ENCODE measurements around the gene SOD1. TPM values are rescaled to one million over a fixed set of nuclear protein-coding genes. Genes with fewer than 3 reads are reported as not detected.
"Not testable (repeated sequence)": the region's sequence is repeated elsewhere in the genome, so short reads cannot be mapped to it uniquely, and the experiment has no call there.

SOD1 gene
- total RNA-seq, 1 experiment from 2014 or later: 205 TPM

DNA sequence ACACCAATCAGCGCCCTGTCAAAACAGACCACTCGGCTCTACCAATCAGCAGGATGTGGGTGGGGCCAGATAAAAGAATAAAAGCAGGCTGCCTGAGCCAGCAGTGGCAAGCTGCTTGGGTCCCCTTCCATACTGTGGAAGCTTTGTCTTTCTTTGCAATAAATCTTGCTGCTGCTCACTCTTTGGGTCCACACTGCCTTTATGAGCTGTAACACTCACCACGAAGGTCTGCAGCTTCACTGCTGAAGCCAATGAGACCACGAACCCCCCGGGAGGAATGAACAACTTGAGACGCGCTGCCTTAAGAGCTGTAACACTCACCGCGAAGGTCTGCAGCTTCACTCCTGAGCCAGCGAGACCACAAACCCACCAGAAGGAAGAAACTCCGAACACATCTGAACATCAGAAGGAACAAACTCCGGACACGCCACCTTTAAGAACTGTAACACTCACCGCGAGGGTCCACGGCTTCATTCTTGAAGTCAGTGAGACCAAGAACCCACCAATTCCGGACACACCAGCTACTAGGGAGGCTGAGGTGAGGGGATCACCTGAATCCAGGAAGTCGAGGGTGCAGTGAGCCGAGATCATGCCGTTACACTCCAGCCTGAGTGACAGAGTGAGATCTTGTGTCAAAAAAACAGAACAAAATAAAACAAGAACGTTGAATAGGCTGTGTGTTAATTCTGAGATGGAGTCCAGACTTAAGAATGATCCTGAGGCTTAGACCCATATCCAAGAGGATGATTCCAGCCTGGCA lies 4.5 kb upstream of the SOD1 start:
- DNase-seq (ENCODE audit: low read depth): not testable (repeated sequence)

DNA sequence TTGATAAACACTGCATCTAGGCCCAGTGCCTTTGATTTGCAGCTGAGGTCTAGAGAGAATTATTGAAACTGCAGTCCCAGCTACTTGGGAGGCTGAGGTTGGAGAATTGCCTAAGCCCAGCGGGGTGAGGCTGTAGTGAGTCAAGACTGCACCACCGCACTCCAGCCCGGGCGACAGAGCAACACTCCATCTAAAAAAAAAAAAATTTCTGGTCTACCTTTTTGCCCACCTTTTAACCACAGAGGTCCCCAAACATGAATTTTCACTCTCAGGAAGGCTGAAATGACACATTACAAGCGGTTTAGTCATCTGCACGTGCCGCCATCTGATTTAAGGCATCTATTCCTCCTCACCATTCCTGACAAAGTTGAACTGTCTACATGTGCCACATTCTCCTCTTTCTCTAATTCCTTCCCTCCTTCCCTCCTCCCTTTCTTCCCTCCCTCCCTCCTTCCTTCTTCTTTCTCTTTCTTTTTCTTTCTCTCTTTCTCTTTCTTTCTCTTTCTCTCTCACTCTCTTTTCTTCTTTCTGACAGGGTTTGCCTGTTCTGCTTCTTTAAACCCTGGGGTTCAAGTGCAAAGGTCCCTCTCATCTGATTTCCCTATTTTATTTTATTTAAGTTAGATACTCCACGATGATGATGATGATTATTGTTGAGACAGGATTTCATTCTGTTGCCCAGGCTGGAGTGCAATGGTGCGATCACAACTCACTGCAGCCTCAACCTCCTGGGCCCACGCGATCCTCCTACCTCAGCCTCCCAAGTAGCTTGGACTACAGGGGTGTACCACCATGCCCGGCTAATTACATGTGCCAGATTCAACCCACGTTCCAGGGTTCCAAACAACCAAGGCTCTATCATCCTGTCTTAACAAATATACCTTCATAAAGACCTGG lies 3.0 kb upstream of the SOD1 start:
- DNase-seq (ENCODE audit: low read depth): peak; percentile 72

DNA sequence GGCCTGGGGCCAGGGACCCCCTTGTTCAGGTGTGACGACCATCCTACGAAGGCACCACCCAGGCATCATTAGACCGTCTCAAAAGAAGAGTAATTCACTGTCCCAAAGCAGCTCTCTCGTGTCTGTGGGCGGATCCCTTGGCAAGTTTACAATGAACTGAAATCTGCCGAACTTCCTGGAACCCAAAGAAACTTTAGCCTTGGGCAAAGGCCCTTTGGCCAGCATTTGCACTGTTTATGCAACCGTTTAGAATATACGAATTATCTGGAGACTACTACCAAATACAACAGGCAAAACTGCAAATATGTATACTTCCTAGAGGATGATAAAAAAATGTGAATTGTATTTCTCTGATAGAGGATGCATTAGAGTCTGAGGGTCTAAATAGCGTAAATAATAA lies 1.4 kb upstream of the SOD1 start:
- DNase-seq (ENCODE audit: low read depth): no peak

DNA sequence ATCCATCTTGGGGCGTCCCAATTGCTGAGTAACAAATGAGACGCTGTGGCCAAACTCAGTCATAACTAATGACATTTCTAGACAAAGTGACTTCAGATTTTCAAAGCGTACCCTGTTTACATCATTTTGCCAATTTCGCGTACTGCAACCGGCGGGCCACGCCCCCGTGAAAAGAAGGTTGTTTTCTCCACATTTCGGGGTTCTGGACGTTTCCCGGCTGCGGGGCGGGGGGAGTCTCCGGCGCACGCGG lies 282 bp upstream of the SOD1 start:
- DNase-seq (ENCODE audit: low read depth): no peak

DNA sequence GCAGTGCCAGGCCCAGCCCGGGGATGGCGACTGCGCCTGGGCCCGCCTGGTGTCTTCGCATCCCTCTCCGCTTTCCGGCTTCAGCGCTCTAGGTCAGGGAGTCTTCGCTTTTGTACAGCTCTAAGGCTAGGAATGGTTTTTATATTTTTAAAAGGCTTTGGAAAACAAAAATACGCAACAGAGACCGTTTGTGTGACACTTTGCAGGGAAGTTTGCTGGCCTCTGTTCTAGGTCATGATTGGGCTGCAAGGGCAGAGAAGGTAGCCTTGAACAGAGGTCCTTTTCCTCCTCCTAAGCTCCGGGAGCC lies 719 bp downstream of the SOD1 start:
- peak; percentile 8 for DNase-seq (ENCODE audit: low read depth)

GRCh38 chr21:31660591-31660990 lies 1.1 kb downstream of the SOD1 start:
- DNase-seq (ENCODE audit: low read depth): no peak

DNA sequence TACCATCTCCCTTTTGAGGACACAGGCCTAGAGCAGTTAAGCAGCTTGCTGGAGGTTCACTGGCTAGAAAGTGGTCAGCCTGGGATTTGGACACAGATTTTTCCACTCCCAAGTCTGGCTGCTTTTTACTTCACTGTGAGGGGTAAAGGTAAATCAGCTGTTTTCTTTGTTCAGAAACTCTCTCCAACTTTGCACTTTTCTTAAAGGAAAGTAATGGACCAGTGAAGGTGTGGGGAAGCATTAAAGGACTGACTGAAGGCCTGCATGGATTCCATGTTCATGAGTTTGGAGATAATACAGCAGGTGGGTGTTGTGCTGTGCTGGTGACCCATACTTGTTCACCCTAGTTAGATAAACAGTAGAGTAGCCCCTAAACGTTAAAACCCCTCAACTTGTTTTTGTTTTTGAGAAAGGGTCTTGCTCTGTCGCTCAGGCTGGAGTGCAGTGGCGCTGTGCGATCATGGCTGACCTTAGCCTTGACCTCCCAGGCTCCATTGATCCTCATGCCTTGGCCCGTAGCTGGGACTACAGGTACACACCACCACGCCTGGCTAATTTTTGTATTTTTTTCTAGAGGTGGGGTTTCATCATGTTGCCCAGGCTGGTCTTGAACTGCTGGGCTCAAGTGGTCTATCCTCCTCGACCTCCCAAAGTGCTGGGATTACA lies 4.2 kb downstream of the SOD1 start:
- DNase-seq (ENCODE audit: low read depth): no peak

GRCh38 chr21:31665397-31665796 lies 5.9 kb downstream of the SOD1 start:
- DNase-seq (ENCODE audit: low read depth): peak; percentile 16

GRCh38 chr21:31665869-31666268 lies 6.4 kb downstream of the SOD1 start:
- DNase-seq (ENCODE audit: low read depth): not testable (repeated sequence)

DNA sequence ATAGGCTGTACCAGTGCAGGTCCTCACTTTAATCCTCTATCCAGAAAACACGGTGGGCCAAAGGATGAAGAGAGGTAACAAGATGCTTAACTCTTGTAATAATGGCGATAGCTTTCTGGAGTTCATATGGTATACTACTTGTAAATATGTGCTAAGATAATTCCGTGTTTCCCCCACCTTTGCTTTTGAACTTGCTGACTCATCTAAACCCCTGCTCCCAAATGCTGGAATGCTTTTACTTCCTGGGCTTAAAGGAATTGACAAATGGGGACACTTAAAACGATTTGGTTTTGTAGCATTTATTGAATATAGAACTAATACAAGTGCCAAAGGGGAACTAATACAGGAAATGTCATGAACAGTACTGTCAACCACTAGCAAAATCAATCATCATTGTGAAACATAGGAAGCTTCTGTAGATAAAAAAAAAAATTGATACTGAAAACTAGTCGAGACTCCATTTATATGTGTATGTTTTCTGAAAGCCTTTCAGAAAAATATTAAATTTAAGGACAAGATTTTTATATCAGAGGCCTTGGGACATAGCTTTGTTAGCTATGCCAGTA lies 7.0 kb downstream of the SOD1 start:
- DNase-seq (ENCODE audit: low read depth): no peak

- DNase-seq (ENCODE audit: low read depth): no peak
Measured at GRCh38 chr21:31667132-31667531, 7.6 kb downstream of the SOD1 start.

- DNase-seq (ENCODE audit: low read depth): no peak
Measured at GRCh38 chr21:31667639-31668038, 8.1 kb downstream of the SOD1 start.

- no peak for DNase-seq (ENCODE audit: low read depth)
Measured at GRCh38 chr21:31668651-31669491, 9.4 kb downstream of the SOD1 start.

- DNase-seq (ENCODE audit: low read depth): no peak
Measured at GRCh38 chr21:31670070-31670469, 10.6 kb downstream of the SOD1 start.

DNA sequence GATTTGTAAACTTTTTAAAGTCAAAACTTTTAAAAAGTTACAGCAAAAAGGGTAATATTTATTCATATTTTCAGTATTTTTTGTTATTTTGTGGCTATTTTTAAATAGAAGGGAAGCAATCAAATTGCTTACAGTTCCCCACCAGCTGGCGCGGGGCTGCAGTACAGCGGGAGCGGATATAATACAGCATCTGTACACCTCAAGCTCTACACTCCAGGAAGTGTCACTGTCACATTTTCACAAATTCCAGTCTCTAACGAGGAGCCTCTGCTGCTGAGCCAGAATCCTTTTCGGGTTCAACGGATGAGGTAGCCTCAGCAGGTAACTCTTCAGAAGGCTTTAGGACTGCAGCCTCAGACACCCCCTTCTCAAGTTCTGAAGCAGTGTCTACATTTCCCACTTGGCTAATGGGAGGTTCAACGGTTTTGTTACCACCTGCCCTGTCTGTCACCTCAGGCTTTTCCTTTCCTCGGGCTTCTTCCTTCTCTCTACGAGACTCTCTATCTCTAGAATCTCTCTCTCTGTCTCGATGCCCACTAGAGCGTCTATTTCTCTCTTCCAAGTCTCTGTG lies 11.7 kb downstream of the SOD1 start:
- no peak for DNase-seq (ENCODE audit: low read depth)

- DNase-seq (ENCODE audit: low read depth): no peak
Measured at GRCh38 chr21:31671931-31672330, 12.4 kb downstream of the SOD1 start.

DNA sequence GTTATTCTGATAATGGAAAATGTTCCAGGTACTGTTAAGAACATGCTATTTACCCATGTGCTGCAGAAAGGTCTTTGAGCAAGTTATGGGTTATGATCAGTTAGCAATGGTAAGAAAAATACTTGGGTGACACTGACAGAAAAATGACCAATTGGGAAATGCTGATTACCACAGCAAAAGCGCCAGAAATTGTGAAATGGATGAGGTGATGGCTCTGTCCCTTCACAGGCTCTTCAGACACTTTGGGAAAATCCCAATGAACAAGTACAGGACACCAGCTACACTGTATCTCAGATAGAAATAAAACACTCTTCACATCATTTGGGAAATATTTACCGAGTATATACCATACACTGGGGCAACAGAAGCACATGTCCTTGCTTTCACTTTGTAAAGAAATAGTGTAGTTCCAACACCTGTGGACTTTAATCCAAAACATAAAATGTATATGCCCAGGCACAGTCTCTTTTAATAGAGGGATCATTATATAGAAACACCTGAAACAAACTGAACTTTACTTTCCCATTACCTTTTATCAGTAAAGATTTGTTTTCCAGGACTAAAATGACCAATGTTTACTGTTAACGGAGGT lies 13.9 kb downstream of the SOD1 start:
- DNase-seq (ENCODE audit: low read depth): no peak

GRCh38 chr21:31675318-31675717 lies 15.8 kb downstream of the SOD1 start:
- DNase-seq (ENCODE audit: low read depth): no peak

DNA sequence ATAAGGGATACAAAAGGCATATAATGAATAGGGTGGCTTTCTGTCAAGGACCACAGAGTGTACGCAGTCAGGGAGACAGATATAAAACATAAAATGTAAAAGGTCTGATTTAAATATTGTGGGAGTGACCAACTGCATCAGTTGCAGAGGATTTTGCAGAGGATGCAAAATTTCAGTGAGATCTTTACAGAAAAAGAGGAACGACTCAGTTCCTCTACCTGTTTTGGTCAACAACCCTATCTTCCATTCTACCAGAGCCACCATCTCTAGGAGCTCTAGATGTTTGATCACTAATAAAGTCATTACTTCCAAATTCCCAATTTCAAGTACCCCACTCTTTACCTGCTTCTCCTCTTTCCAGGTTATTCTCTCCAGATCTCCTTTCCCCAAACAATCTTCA lies 16.5 kb downstream of the SOD1 start:
- no peak for DNase-seq (ENCODE audit: low read depth)

DNA sequence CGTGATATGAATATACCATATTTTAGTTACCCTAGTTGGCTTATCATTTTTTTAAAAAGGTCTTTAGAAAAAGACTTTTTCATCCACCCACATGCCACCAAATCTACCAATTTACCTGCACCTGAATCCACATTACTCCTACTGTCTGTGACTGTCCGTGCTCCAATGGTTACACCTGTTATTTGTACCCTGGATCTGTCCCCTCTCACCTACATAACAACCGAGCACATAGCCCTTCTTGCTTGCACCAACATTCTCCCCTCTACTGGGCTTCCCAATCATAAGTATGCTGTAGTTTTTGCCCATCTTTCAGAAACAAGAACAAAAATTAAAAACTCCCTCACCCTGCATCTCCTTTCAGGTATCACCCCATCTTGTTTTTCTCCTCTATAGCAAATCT lies 17.6 kb downstream of the SOD1 start:
- DNase-seq (ENCODE audit: low read depth): no peak

DNA sequence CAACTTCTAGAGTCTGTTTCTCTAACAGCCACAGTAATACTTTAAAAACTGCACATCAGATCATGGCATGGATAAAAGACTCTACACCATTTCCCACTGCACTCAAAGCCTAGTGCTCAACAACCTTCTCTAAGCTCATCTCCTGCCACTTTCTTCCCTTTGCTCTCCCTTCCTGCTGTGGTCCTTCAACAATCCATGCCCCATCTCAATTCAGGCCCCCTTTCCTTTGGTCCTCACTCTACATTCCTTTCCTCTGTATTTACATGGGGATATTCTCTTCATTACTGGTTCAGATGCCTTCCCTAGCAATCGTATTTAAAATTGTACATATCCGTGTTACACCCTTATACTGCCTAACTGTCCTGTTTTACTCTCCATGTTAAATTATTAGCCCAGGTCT lies 19.0 kb downstream of the SOD1 start:
- DNase-seq (ENCODE audit: low read depth): no peak

Data from HT1080 (cell line).